Panc1 (cell line): Measurements from ENCODE around the gene JPT2. TPM values are rescaled to one million over a fixed set of nuclear protein-coding genes. Genes with fewer than 3 reads are reported as not detected.
A peak's percentile ranks its signal among the peaks of the same experiment; 100 is the strongest.

ENCODE experiments used
- ATAC-seq: fragments of 200-7000 bp; cut with Tn5 transposase; 2 replicates; pipeline ENCODE4 v1.9.1; 2020; ENCODE audit warnings: mild to moderate bottlenecking, moderate library complexity
- BruUV-seq: library from RNA; stranded (reverse); fragments of 400-500 nt; replicated peaks from 2 replicates; lab custom pipeline; 2021; lab: Mats Ljungman, UMichigan
- CTCF ChIA-PET: fragments of 300-600 bp; sonication (Branson Sonifier 250); formaldehyde crosslinking; loops from one replicate; lab custom pipeline; 2022; ENCODE audit warnings: antibody characterized with exemption; lab: Charles Lee
- POLR2A ChIA-PET: fragments of 300-600 bp; sonication (Branson Sonifier 250); formaldehyde crosslinking; loops from one replicate; lab custom pipeline; 2022; ENCODE audit warnings: antibody characterized with exemption; lab: Charles Lee
- DNase-seq: peaks from one replicate; pipeline ENCODE4 v3.0.0-alpha.2; 2010; ENCODE audit warnings: low read depth, low spot score
- H3K27ac ChIP-seq: 2 replicates; pipeline ENCODE4 v1.5.1; 2011; ENCODE audit warnings: mild to moderate bottlenecking, low read length, inconsistent platforms
- H3K27me3 ChIP-seq: fragments of 200-500 bp; sonication (Bioruptor generic); 2 replicates; pipeline ENCODE4 v1.6.0; 2014; ENCODE audit warnings: low read length, inconsistent platforms; ENCODE audit not compliant: control insufficient read depth, insufficient read depth
- H3K36me3 ChIP-seq: fragments of 200-500 bp; sonication (Bioruptor generic); 2 replicates; pipeline ENCODE4 v1.5.1; 2014; ENCODE audit warnings: inconsistent platforms, mild to moderate bottlenecking, low read length, moderate library complexity; ENCODE audit not compliant: control insufficient read depth, insufficient read depth
- H3K4me1 ChIP-seq: 2 replicates; pipeline ENCODE4 v1.5.1; 2011; ENCODE audit warnings: inconsistent platforms, mild to moderate bottlenecking, low read length, moderate library complexity; ENCODE audit not compliant: control insufficient read depth, insufficient read depth
- H3K4me3 ChIP-seq, 2 experiments: 2 replicates each; pipeline ENCODE4 v1.5.1; 2011 to 2012; ENCODE audit warnings: low read depth in 2 of 2, low read length in 2 of 2, mild to moderate bottlenecking in 2 of 2, inconsistent platforms in 1 of 2, moderate library complexity in 1 of 2
- H3K9me3 ChIP-seq: fragments of 200-500 bp; sonication (Bioruptor generic); 2 replicates; pipeline ENCODE4 v1.5.1; 2014; ENCODE audit warnings: low read depth, mild to moderate bottlenecking, inconsistent platforms, low read length, moderate library complexity; ENCODE audit not compliant: control insufficient read depth, insufficient read depth
- POLR2AphosphoS5 ChIP-seq: IDR thresholded peaks from 2 replicates; pipeline ENCODE4 v1.6.1; 2012; ENCODE audit warnings: mild to moderate bottlenecking, low read depth, low read length, moderate library complexity
- SIN3A ChIP-seq: IDR thresholded peaks from 2 replicates; pipeline ENCODE4 v1.6.1; 2012; ENCODE audit warnings: low read depth, mild to moderate bottlenecking, low read length, moderate library complexity, borderline replicate concordance; ENCODE audit not compliant: insufficient read depth
- TCF7L2 ChIP-seq: IDR thresholded peaks from 2 replicates; pipeline ENCODE4 v1.6.1; 2011; ENCODE audit warnings: mild to moderate bottlenecking, low read depth, low read length, inconsistent platforms
- in situ Hi-C: cut with HindIII; loops from 2 replicates; pipeline ENCODE4 v1.10.0; 2016; ENCODE audit warnings: low sequenced_read_pairs, low pct_unique_long_range_greater_than_20kb
- intact Hi-C: fragments of 100-400 bp; cut with micrococcal nuclease; formaldehyde crosslinking; loops from one replicate; pipeline ENCODE4 v1.10.0; 2022; ENCODE audit not compliant: unreplicated experiment
- total RNA-seq: library from RNA; stranded (reverse); gene quantifications from one replicate; pipeline ENCODE4 v1.2.1, GENCODE V29; 2021; ENCODE audit not compliant: unreplicated experiment
- TF ChIP-seq, protein P1 (sequence below): fragments of 450-650 bp; IDR thresholded peaks from 2 replicates; pipeline ENCODE4 v1.5.1; 2017; ENCODE audit warnings: mild to moderate bottlenecking
- TF ChIP-seq, protein P2 (sequence below), 2 experiments: IDR thresholded peaks; 2 replicates each; pipeline ENCODE4 v1.6.1; 2011 to 2012; ENCODE audit warnings: low read depth in 2 of 2, control low read depth in 1 of 2, low read length in 1 of 2, mild to moderate bottlenecking in 1 of 2, moderate library complexity in 1 of 2; ENCODE audit not compliant: insufficient read depth in 1 of 2

The JPT2 gene
- total RNA-seq, 1 experiment from 2014 or later: 200 TPM

DNA sequence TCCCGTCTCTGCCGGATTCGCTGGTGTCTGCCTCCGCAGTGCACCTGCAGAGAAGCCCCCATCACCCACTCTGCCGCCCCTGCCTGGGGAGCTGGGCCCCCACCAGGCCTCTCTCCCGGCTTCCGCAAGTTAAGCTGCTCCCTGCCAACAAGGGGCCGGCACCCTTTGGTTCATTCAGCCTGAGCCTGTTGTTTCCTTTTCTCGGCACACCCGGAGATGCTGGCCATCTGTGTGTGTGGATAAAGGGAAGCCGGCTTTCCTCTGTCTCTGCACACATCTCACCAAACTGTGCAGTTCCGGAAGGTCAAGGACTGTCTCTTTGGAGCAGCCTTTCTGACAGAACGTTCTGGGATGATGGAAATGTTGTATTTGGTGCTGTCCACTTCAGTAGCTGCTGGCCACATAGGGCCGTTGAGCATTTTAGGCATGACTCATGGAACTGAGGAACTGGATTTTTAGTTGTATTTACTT lies 34.7 kb downstream of the JPT2 start:
- no TSS peak for BruUV-seq
- TF ChIP-seq POLR2AphosphoS5 (no peak), SIN3A (no peak), TCF7L2 (no peak)
- TF ChIP-seq, protein P1, sequence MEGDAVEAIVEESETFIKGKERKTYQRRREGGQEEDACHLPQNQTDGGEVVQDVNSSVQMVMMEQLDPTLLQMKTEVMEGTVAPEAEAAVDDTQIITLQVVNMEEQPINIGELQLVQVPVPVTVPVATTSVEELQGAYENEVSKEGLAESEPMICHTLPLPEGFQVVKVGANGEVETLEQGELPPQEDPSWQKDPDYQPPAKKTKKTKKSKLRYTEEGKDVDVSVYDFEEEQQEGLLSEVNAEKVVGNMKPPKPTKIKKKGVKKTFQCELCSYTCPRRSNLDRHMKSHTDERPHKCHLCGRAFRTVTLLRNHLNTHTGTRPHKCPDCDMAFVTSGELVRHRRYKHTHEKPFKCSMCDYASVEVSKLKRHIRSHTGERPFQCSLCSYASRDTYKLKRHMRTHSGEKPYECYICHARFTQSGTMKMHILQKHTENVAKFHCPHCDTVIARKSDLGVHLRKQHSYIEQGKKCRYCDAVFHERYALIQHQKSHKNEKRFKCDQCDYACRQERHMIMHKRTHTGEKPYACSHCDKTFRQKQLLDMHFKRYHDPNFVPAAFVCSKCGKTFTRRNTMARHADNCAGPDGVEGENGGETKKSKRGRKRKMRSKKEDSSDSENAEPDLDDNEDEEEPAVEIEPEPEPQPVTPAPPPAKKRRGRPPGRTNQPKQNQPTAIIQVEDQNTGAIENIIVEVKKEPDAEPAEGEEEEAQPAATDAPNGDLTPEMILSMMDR: no peak
- TF ChIP-seq, protein P2, sequence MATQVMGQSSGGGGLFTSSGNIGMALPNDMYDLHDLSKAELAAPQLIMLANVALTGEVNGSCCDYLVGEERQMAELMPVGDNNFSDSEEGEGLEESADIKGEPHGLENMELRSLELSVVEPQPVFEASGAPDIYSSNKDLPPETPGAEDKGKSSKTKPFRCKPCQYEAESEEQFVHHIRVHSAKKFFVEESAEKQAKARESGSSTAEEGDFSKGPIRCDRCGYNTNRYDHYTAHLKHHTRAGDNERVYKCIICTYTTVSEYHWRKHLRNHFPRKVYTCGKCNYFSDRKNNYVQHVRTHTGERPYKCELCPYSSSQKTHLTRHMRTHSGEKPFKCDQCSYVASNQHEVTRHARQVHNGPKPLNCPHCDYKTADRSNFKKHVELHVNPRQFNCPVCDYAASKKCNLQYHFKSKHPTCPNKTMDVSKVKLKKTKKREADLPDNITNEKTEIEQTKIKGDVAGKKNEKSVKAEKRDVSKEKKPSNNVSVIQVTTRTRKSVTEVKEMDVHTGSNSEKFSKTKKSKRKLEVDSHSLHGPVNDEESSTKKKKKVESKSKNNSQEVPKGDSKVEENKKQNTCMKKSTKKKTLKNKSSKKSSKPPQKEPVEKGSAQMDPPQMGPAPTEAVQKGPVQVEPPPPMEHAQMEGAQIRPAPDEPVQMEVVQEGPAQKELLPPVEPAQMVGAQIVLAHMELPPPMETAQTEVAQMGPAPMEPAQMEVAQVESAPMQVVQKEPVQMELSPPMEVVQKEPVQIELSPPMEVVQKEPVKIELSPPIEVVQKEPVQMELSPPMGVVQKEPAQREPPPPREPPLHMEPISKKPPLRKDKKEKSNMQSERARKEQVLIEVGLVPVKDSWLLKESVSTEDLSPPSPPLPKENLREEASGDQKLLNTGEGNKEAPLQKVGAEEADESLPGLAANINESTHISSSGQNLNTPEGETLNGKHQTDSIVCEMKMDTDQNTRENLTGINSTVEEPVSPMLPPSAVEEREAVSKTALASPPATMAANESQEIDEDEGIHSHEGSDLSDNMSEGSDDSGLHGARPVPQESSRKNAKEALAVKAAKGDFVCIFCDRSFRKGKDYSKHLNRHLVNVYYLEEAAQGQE (IDR thresholded peaks at IDR 0.05; ENCODE audit: insufficient read depth in 1 of 2, low read depth in 2 of 2, low read length in 1 of 2): no peak
- POLR2A ChIA-PET: interaction anchor here (0.6 kb wide), 1 partner anchor 386 kb away, joined by 7 read pairs; no protein-coding TSS in a partner anchor
- Histone ChIP-seq H3K9me3 (no peaks in the 10 kb centered on the region), H3K27me3 (no peaks in the 10 kb centered on the region), H3K27ac (peak overlapping the region; percentile 68), H3K4me3 (no peak overlapping the region), H3K36me3 (no peaks in the 10 kb centered on the region), H3K4me1 (peaks cover 49% of the 10 kb centered on the region)
- intact Hi-C loops: no loop called here
- in situ Hi-C loops: no loop called here
- DNase-seq (no peak), ATAC-seq (no peak)
- CTCF ChIA-PET: no interaction called here

DNA sequence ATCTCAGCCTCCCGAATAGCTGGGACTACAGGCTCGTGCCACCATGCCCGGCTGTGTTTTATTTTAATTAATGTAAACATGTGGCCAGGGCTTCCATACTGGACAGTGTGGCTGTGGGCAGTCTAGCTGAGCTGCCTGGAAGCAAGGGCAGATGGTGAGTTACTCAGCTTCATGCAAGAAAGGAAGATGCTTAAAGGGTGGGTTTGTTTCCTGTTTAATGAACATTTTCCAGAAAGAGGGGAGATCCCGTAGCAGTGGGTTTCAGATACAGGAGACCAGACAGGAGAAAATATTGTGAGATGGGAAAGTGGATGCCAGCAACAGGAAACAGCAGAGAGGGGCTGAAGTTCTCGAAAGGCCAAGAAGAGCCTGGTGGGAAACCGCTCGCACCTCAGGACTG lies 35.3 kb downstream of the JPT2 start:
- no peak overlapping the region for H3K4me3 ChIP-seq
- no peaks in the 10 kb centered on the region for H3K9me3 ChIP-seq
- ATAC-seq (no peak), DNase-seq (no peak)
- H3K27ac ChIP-seq: peak overlapping the region; percentile 68
- in situ Hi-C loops (no loop called here), intact Hi-C loops (no loop called here)
- TF ChIP-seq POLR2AphosphoS5 (no peak), SIN3A (no peak), TCF7L2 (no peak)
- TF ChIP-seq, protein P2 (IDR thresholded peaks at IDR 0.05; ENCODE audit: insufficient read depth in 1 of 2, low read depth in 2 of 2, low read length in 1 of 2): no peak
- TF ChIP-seq, protein P1: no peak
- H3K27me3 ChIP-seq: no peaks in the 10 kb centered on the region
- no TSS peak for BruUV-seq
- POLR2A ChIA-PET: interaction anchor here (0.6 kb wide), 1 partner anchor 387 kb away, joined by 7 read pairs; no protein-coding TSS in a partner anchor
- H3K36me3 ChIP-seq: no peaks in the 10 kb centered on the region
- peaks cover 44% of the 10 kb centered on the region for H3K4me1 ChIP-seq
- CTCF ChIA-PET: no interaction called here
